Testis (tissue), 2 donors: ENCODE measurements around the gene PSME1.

Source experiments
- POLR2A ChIP-seq: fragments of 450-650 bp; IDR thresholded peaks from one replicate; pipeline ENCODE4 v1.6.1; 2017; ENCODE audit warnings: antibody characterized with exemption, mild to moderate bottlenecking, moderate library complexity
- TF ChIP-seq, protein P1 (sequence below), 3 experiments: fragments of 450-650 bp in 2 of 3; fragments of 200-600 bp in 1 of 3; sonication (generic) in 1 of 3; IDR thresholded peaks; one replicate each; pipeline ENCODE4 v1.5.1; 2016 to 2019; ENCODE audit warnings: antibody characterized with exemption in 3 of 3, mild to moderate bottlenecking in 2 of 3, moderate library complexity in 1 of 3

DNA sequence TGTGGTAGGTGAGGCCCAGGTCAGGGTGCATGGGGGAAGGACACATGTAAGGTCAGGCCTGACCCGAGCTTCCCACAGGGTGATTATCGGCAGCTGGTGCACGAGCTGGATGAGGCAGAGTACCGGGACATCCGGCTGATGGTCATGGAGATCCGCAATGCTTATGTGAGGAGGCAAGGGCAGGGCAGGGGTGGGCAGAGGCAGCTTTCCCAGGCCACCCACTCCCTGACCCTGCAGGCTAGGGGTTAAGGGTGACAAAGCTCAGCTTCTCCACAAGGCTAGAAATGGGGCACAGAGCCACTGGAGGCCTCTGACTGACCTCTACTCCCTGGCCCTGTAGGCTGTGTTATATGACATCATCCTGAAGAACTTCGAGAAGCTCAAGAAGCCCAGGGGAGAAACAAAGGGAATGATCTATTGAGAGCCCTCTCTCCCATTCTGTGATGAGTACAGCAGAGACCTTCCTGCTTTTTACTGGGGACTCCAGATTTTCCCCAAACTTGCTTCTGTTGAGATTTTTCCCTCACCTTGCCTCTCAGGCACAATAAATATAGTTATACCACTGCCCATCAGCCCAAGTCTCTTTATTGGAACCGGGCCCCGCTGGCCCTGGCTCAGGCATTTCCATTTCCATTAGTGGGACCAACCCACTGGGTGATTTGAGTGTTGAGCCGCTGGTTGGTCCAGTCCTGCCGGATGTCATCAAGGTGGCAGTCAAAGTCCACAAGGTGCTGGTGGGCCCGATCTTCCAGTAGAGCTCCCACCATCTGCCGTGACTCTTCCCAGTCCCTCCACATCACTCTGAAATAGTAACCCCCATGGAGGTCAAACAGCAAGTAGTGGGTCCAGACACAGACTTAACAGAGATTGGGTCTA is 2.6 kb downstream of the PSME1 start:
- TF ChIP-seq, protein P1, sequence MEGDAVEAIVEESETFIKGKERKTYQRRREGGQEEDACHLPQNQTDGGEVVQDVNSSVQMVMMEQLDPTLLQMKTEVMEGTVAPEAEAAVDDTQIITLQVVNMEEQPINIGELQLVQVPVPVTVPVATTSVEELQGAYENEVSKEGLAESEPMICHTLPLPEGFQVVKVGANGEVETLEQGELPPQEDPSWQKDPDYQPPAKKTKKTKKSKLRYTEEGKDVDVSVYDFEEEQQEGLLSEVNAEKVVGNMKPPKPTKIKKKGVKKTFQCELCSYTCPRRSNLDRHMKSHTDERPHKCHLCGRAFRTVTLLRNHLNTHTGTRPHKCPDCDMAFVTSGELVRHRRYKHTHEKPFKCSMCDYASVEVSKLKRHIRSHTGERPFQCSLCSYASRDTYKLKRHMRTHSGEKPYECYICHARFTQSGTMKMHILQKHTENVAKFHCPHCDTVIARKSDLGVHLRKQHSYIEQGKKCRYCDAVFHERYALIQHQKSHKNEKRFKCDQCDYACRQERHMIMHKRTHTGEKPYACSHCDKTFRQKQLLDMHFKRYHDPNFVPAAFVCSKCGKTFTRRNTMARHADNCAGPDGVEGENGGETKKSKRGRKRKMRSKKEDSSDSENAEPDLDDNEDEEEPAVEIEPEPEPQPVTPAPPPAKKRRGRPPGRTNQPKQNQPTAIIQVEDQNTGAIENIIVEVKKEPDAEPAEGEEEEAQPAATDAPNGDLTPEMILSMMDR (IDR thresholded peaks at IDR 0.05): no peak
- no peak for TF ChIP-seq POLR2A
